Measurements from ENCODE around the gene PON3. TPM values are rescaled to one million over a fixed set of nuclear protein-coding genes. Genes with fewer than 3 reads are reported as not detected.

The PON3 gene
- total and polyA plus RNA-seq, 2 of the 8 experiments (the other 6 are each of a cell fraction or from before 2014, with no cell fraction given), result not detected

GRCh38 chr7:95312561-95312960, 83.6 kb downstream of the PON3 start:
- H3K18ac ChIP-seq (ENCODE audit: extremely low read depth, low read length), result no peak overlapping the region
- FAIRE-seq, result no peak
- no peaks in the 10 kb centered on the region for H3K79me2 ChIP-seq (ENCODE audit: control insufficient read depth in 1 of 2, insufficient read depth in 2 of 2, low read length in 2 of 2)
- no peaks in the 10 kb centered on the region for H3K4me1 ChIP-seq (replicated peaks in 1 of 4; ENCODE audit: control insufficient read depth in 3 of 4, insufficient read depth in 4 of 4, low read length in 3 of 4)
- H3K27me3 ChIP-seq (replicated peaks in 1 of 4; ENCODE audit: control insufficient read depth in 3 of 4, extremely low read depth in 1 of 4, insufficient read depth in 3 of 4, low read length in 3 of 4), result no peaks in the 10 kb centered on the region
- no peak for DNase-seq (ENCODE audit: low read depth in 1 of 2, low spot score in 2 of 2)
- no peak overlapping the region for H2BK120ac ChIP-seq (replicated peaks; ENCODE audit: low read depth, low read length)
- no peak overlapping the region for H4K5ac ChIP-seq (ENCODE audit: insufficient read length, low read depth, low read length)
- H3K27ac ChIP-seq (ENCODE audit: low read depth, low read length), result no peak overlapping the region
- H3K4me3 ChIP-seq (ENCODE audit: extremely low read depth in 1 of 4, insufficient read depth in 2 of 4, low read depth in 3 of 4, low read length in 4 of 4), result no peak overlapping the region
- no peak overlapping the region for H4K8ac ChIP-seq (ENCODE audit: extremely low read depth, insufficient read depth, low read length)
- no peak overlapping the region for H3K4ac ChIP-seq (replicated peaks; ENCODE audit: insufficient read length, low read depth, low read length)
- no peak overlapping the region for H2BK5ac ChIP-seq (ENCODE audit: low read depth, low read length)
- no peak overlapping the region for H3K4me2 ChIP-seq (ENCODE audit: insufficient read depth in 1 of 2, low read depth in 2 of 2, low read length in 2 of 2)
- no peak overlapping the region for H4K91ac ChIP-seq (replicated peaks; ENCODE audit: insufficient read length, low read length)
- no peaks in the 10 kb centered on the region for H3K79me1 ChIP-seq (ENCODE audit: low read depth, low read length)
- WGBS, 2 experiments (ENCODE audit: extremely low coverage in 1 of 2, insufficient coverage in 1 of 2, insufficient read length in 1 of 2, insufficient replicate concordance in 2 of 2, low coverage in 1 of 2, low lambda C conversion rate in 2 of 2, missing lambda C conversion rate in 1 of 2), result 89% methylated on average over 4 of the region's 4 CpGs; no CpG with 5 or more reads in 1 of the 2 experiments
- no peak overlapping the region for H3K23ac ChIP-seq (ENCODE audit: insufficient read length)
- no peaks in the 10 kb centered on the region for H4K20me1 ChIP-seq (replicated peaks in 1 of 2; ENCODE audit: control insufficient read depth in 1 of 2, insufficient read depth in 2 of 2, low read length in 2 of 2)
- no peak overlapping the region for H3K14ac ChIP-seq (ENCODE audit: insufficient read length)
- no peaks in the 10 kb centered on the region; the same call in 1 of the 2 replicates for H3K23me2 ChIP-seq (ENCODE audit: low read depth, low read length)
- no peaks in the 10 kb centered on the region for H3K36me3 ChIP-seq (ENCODE audit: control insufficient read depth in 2 of 4, insufficient read depth in 4 of 4, low read length in 3 of 4)
- ChIA-PET POLR2A (ENCODE audit: partially characterized antibody) (no interaction called here), CTCF (ENCODE audit: partially characterized antibody) (no interaction called here)
- no peak overlapping the region for H2BK20ac ChIP-seq (ENCODE audit: low read length)
- no peak overlapping the region for H3K56ac ChIP-seq (replicated peaks; ENCODE audit: insufficient read length, low read depth, low read length)
- H3K9me3 ChIP-seq (ENCODE audit: insufficient read depth in 2 of 2, low read depth in 1 of 2, low read length in 1 of 2), result no peaks in the 10 kb centered on the region
- H3K9ac ChIP-seq (replicated peaks in 1 of 4; ENCODE audit: extremely low read depth in 1 of 4, low read depth in 3 of 4, low read length in 3 of 4), result no peak overlapping the region
- TF ChIP-seq ATF3 (IDR thresholded peaks at IDR 0.05; ENCODE audit: insufficient read depth, low read depth, low read length), result no peak
- 0 out of 2 replicates have a peak, but pooled peaks have one; percentile 14 for TF ChIP-seq KDM1A (IDR thresholded peaks at IDR 0.05; ENCODE audit: borderline replicate concordance, low read length)
- H2AK5ac ChIP-seq (ENCODE audit: low read depth, low read length), result no peak overlapping the region
- H2BK12ac ChIP-seq (ENCODE audit: low read depth, low read length), result no peak overlapping the region
- no peak overlapping the region for H2BK15ac ChIP-seq (ENCODE audit: low read length)
- no peak overlapping the region for H2AFZ ChIP-seq (ENCODE audit: low read length)
